Measurements from ENCODE around the gene C9orf43.
"Not testable (repeated sequence)": the region's sequence is repeated elsewhere in the genome, so short reads cannot be mapped to it uniquely, and the experiment has no call there.

DNA sequence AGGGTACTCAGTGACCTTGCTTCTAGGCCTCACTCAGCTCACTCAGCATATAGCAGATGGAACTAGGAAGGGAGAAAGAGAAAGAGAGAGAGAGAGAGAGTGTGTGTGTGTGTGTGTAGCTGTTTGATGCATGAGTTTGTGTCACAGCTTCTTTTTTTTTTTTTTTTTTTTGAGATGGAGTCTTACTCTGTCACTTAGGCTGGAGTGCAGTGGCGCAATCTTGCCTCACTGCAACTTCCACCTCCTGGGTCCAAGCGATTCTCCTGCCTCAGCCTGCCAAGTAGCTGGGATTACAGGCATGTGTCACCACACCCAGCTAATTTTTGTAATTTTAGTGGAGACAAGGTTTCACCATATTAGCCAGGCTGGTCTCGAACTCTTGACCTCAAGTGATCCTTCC lies 44.9 kb upstream of the C9orf43 start:
- TF ChIP-seq, protein P1, sequence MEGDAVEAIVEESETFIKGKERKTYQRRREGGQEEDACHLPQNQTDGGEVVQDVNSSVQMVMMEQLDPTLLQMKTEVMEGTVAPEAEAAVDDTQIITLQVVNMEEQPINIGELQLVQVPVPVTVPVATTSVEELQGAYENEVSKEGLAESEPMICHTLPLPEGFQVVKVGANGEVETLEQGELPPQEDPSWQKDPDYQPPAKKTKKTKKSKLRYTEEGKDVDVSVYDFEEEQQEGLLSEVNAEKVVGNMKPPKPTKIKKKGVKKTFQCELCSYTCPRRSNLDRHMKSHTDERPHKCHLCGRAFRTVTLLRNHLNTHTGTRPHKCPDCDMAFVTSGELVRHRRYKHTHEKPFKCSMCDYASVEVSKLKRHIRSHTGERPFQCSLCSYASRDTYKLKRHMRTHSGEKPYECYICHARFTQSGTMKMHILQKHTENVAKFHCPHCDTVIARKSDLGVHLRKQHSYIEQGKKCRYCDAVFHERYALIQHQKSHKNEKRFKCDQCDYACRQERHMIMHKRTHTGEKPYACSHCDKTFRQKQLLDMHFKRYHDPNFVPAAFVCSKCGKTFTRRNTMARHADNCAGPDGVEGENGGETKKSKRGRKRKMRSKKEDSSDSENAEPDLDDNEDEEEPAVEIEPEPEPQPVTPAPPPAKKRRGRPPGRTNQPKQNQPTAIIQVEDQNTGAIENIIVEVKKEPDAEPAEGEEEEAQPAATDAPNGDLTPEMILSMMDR (conservative IDR thresholded peaks at IDR 0.05 in 1 of 2, IDR thresholded peaks at IDR 0.05 in 1 of 2; ENCODE audit: extremely low read depth in 1 of 2, insufficient read depth in 1 of 2, low read depth in 1 of 2, low read length in 2 of 2) = not testable (repeated sequence)
- TF ChIP-seq EZH2 (IDR thresholded peaks at IDR 0.05; ENCODE audit: borderline replicate concordance, low read length) = not testable (repeated sequence)

Data from mammary epithelial cell (primary cell).